CD8-positive, alpha-beta memory T cell (primary cell): Measurements from ENCODE around the gene NOP9. TPM values are rescaled to one million over a fixed set of nuclear protein-coding genes. Genes with fewer than 3 reads are reported as not detected.
"Not testable (repeated sequence)": the region's sequence is repeated elsewhere in the genome, so short reads cannot be mapped to it uniquely, and the experiment has no call there.

Source experiments
- CTCF ChIA-PET: fragments of 350-600 bp; sonication (Branson Sonifier 250); formaldehyde crosslinking; loops from one replicate; lab custom pipeline; 2021; ENCODE audit warnings: antibody characterized with exemption; lab: Charles Lee
- POLR2A ChIA-PET: fragments of 350-600 bp; sonication (Branson Sonifier 250); formaldehyde crosslinking; loops from one replicate; lab custom pipeline; 2021; ENCODE audit warnings: antibody characterized with exemption; lab: Charles Lee
- DNase-seq, 5 donors: peaks; one replicate each; pipeline versions ENCODE4 v3.0.0 to v3.0.0-alpha.2; 2020 to 2022; ENCODE audit warnings: mixed read lengths in 1 of 5
- H3K27ac ChIP-seq: one replicate; pipeline ENCODE4 v1.7.0; 2013; ENCODE audit warnings: low read depth, mild to moderate bottlenecking, low read length, moderate library complexity
- H3K27me3 ChIP-seq: 2 replicates; pipeline ENCODE4 v1.7.0; 2013; ENCODE audit warnings: low read length, mild to moderate bottlenecking; ENCODE audit not compliant: insufficient read depth, poor library complexity, severe bottlenecking
- H3K36me3 ChIP-seq: 2 replicates; pipeline ENCODE4 v1.7.0; 2013; ENCODE audit warnings: mild to moderate bottlenecking, low read length, moderate library complexity; ENCODE audit not compliant: insufficient read depth
- H3K4me1 ChIP-seq: 2 replicates; pipeline ENCODE4 v1.7.0; 2013; ENCODE audit warnings: mild to moderate bottlenecking, low read length, moderate library complexity; ENCODE audit not compliant: insufficient read depth
- H3K4me3 ChIP-seq: 2 replicates; pipeline ENCODE4 v1.7.0; 2013; ENCODE audit warnings: mild to moderate bottlenecking, low read length
- H3K9me3 ChIP-seq: 2 replicates; pipeline ENCODE4 v1.7.0; 2013; ENCODE audit warnings: mild to moderate bottlenecking, low read length
- H3K27ac Mint-ChIP-seq, 8 donors: one replicate each; pipeline ENCODE4 v1.8.0; 2020 to 2021; ENCODE audit warnings: mixed read lengths in 8 of 8, mild to moderate bottlenecking in 6 of 8, inconsistent platforms in 3 of 8, moderate library complexity in 3 of 8
- H3K27me3 Mint-ChIP-seq, 2 donors: one replicate each; pipeline ENCODE4 v1.8.0; 2020 to 2021; ENCODE audit warnings: mixed read lengths in 2 of 2, mild to moderate bottlenecking in 1 of 2, moderate library complexity in 1 of 2
- H3K36me3 Mint-ChIP-seq, 3 donors: one replicate each; pipeline ENCODE4 v1.8.0; 2020 to 2021; ENCODE audit warnings: mixed read lengths in 3 of 3, inconsistent platforms in 1 of 3, mild to moderate bottlenecking in 1 of 3
- H3K4me1 Mint-ChIP-seq, 3 donors: one replicate each; pipeline ENCODE4 v1.8.0; 2020 to 2021; ENCODE audit warnings: mixed read lengths in 3 of 3, inconsistent platforms in 1 of 3, mild to moderate bottlenecking in 1 of 3
- H3K4me3 Mint-ChIP-seq, 7 donors: one replicate each; pipeline ENCODE4 v1.8.0; 2020 to 2021; ENCODE audit warnings: mixed read lengths in 7 of 7, mild to moderate bottlenecking in 6 of 7, moderate library complexity in 4 of 7, inconsistent platforms in 2 of 7
- H3K9me3 Mint-ChIP-seq, 5 donors: one replicate each; pipeline ENCODE4 v1.8.0; 2020 to 2022; ENCODE audit warnings: mixed read lengths in 5 of 5, mild to moderate bottlenecking in 3 of 5, moderate library complexity in 2 of 5, inconsistent platforms in 1 of 5
- polyA plus RNA-seq: library from polyadenylated mRNA; unstranded; fragments of 300-500 nt; fragmentation: Illumina TruSeq; gene quantifications from one replicate; pipeline ENCODE4 v1.2.3, GENCODE V29; 2021
- total RNA-seq, 2 experiments: library from RNA; stranded (reverse); gene quantifications; one replicate each; pipeline ENCODE4 v1.2.3, GENCODE V29; 2021

The NOP9 gene
- total and polyA plus RNA-seq, 3 experiments from 2014 or later = 2.1 to 47.1 (median 44.1) TPM

- Histone ChIP-seq H3K4me1 (peaks cover 44% of the 10 kb centered on the region), H3K27me3 (no peaks in the 10 kb centered on the region), H3K27ac (no peak overlapping the region), H3K4me3 (no peak overlapping the region), H3K36me3 (no peaks in the 10 kb centered on the region), H3K9me3 (no peaks in the 10 kb centered on the region)
- peaks cover 49 to 56% (median 53%) of the 10 kb centered on the region in 3 donors for H3K4me1 Mint-ChIP-seq
- peak overlapping the region; percentile 25 to 93 (median 78) for H3K27ac Mint-ChIP-seq
- H3K9me3 Mint-ChIP-seq = no peaks in the 10 kb centered on the region
- peaks cover 4 to 12% of the 10 kb centered on the region in 2 donors for H3K27me3 Mint-ChIP-seq
- ChIA-PET CTCF (interaction anchor here (0.8 to 16.8 kb wide), 4 partner anchors 10 to 104 kb away, joined by 3 to 265 read pairs (median 6); partner anchors contain the start of genes CIDEB, DHRS1, LTB4R and LTB4R2), POLR2A (no interaction called here)
- H3K4me3 Mint-ChIP-seq = peak overlapping the region in 4 of 7 donors; percentile 15 to 61 (median 43)
- no peak for DNase-seq
- H3K36me3 Mint-ChIP-seq = no peaks in the 10 kb centered on the region
Measured at GRCh38 chr14:24327303-24327702, 27.7 kb downstream of the NOP9 start.

- H3K4me1 ChIP-seq = peaks cover 50% of the 10 kb centered on the region
- H3K27ac ChIP-seq, H3K9me3 ChIP-seq, H3K9me3 Mint-ChIP-seq, H3K4me3 ChIP-seq, POLR2A ChIA-PET, DNase-seq, H3K27me3 ChIP-seq, H3K36me3 Mint-ChIP-seq, H3K36me3 ChIP-seq: not testable (repeated sequence)
- CTCF ChIA-PET = interaction anchor here (1.0 to 16.8 kb wide), 4 partner anchors 12 to 104 kb away, joined by 3 to 265 read pairs (median 6); partner anchors contain the start of genes CIDEB, DHRS1, LTB4R and LTB4R2
- Mint-ChIP-seq H3K4me3 (peak overlapping the region in 1 of 7 donors; percentile 37), H3K4me1 (peaks cover 55 to 62% (median 56%) of the 10 kb centered on the region in 3 donors), H3K27ac (peak overlapping the region in 4 of 8 donors; percentile 36 to 83 (median 62)), H3K27me3 (peaks cover 5 to 15% of the 10 kb centered on the region in 2 donors)
Measured at GRCh38 chr14:24327914-24328313, 28.3 kb downstream of the NOP9 start.

GRCh38 chr14:24329073-24329663, 29.5 kb downstream of the NOP9 start:
- Histone ChIP-seq H3K27me3 (peaks cover 4% of the 10 kb centered on the region), H3K9me3 (no peaks in the 10 kb centered on the region), H3K4me1 (peaks cover 63% of the 10 kb centered on the region), H3K4me3 (no peak overlapping the region), H3K36me3 (no peaks in the 10 kb centered on the region), H3K27ac (no peak overlapping the region)
- POLR2A ChIA-PET = interaction anchor here (0.6 to 2.6 kb wide), 5 partner anchors 18 to 101 kb away, joined by 3 to 9 read pairs (median 4); partner anchors contain the start of genes KHNYN and LTB4R
- CTCF ChIA-PET = interaction anchor here (1.2 to 16.8 kb wide), 3 partner anchors 19 to 104 kb away, joined by 3 to 486 read pairs (median 265); partner anchors contain the start of genes CBLN3, CIDEB, DHRS1 and KHNYN
- peaks cover 66 to 73% (median 68%) of the 10 kb centered on the region in 3 donors for H3K4me1 Mint-ChIP-seq
- H3K27ac Mint-ChIP-seq = peak overlapping the region; percentile 46 to 93 (median 86)
- H3K36me3 Mint-ChIP-seq = no peaks in the 10 kb centered on the region
- H3K4me3 Mint-ChIP-seq = peak overlapping the region in 6 of 7 donors; percentile 27 to 78 (median 56)
- no peak for DNase-seq
- no peaks in the 10 kb centered on the region for H3K9me3 Mint-ChIP-seq
- peaks cover 12 to 15% of the 10 kb centered on the region in 2 donors for H3K27me3 Mint-ChIP-seq

- H3K4me1 ChIP-seq = peaks cover 69% of the 10 kb centered on the region
- no peaks in the 10 kb centered on the region for H3K36me3 ChIP-seq
- Mint-ChIP-seq H3K9me3 (no peaks in the 10 kb centered on the region), H3K27ac (peak overlapping the region; percentile 46 to 93 (median 86)), H3K36me3 (no peaks in the 10 kb centered on the region), H3K27me3 (peaks cover 14 to 16% of the 10 kb centered on the region in 2 donors), H3K4me1 (peaks cover 68 to 78% (median 71%) of the 10 kb centered on the region in 3 donors), H3K4me3 (peak overlapping the region; percentile 27 to 76 (median 57))
- peak in 4 of 5 donors; percentile 66 to 88 (median 78) for DNase-seq
- H3K4me3 ChIP-seq = no peak overlapping the region
- ChIA-PET CTCF (interaction anchor here (1.2 to 16.8 kb wide), 3 partner anchors 18 to 103 kb away, joined by 3 to 486 read pairs (median 265); partner anchors contain the start of genes CBLN3, CIDEB, DHRS1 and KHNYN), POLR2A (interaction anchor here (0.6 to 2.6 kb wide), 5 partner anchors 19 to 100 kb away, joined by 3 to 9 read pairs (median 4); partner anchors contain the start of genes KHNYN and LTB4R)
- peaks cover 10% of the 10 kb centered on the region for H3K27me3 ChIP-seq
- H3K27ac ChIP-seq = no peak overlapping the region
- H3K9me3 ChIP-seq = no peaks in the 10 kb centered on the region
Measured at GRCh38 chr14:24329736-24330135, 30.1 kb downstream of the NOP9 start.

- ChIA-PET POLR2A (interaction anchor here (0.5 to 2.6 kb wide), 2 partner anchors 20 to 110 kb away, joined by 3 to 9 read pairs; partner anchors contain the start of gene LTB4R), CTCF (interaction anchor here (1.4 to 16.8 kb wide), 5 partner anchors 24 to 115 kb away, joined by 5 to 486 read pairs (median 52); partner anchors contain the start of genes CBLN3, CIDEB, DHRS1 and KHNYN)
- Histone ChIP-seq H3K9me3 (no peaks in the 10 kb centered on the region), H3K4me1 (peaks cover 74% of the 10 kb centered on the region), H3K36me3 (no peaks in the 10 kb centered on the region), H3K4me3 (no peak overlapping the region), H3K27ac (no peak overlapping the region), H3K27me3 (peaks cover 17% of the 10 kb centered on the region)
- H3K27ac Mint-ChIP-seq = peak overlapping the region in 6 of 8 donors; percentile 44 to 91 (median 82)
- peaks cover 73 to 89% (median 79%) of the 10 kb centered on the region in 3 donors for H3K4me1 Mint-ChIP-seq
- H3K4me3 Mint-ChIP-seq = peak overlapping the region in 3 of 7 donors; percentile 23 to 63 (median 37)
- no peak for DNase-seq
- H3K27me3 Mint-ChIP-seq = peaks cover 21 to 22% of the 10 kb centered on the region in 2 donors
- H3K9me3 Mint-ChIP-seq = no peaks in the 10 kb centered on the region
- H3K36me3 Mint-ChIP-seq = peaks cover under 1 to 4% (median 1%) of the 10 kb centered on the region in 3 donors
Measured at GRCh38 chr14:24330973-24331674, 31.5 kb downstream of the NOP9 start.

- H3K27me3 Mint-ChIP-seq = peaks cover 21 to 27% of the 10 kb centered on the region in 2 donors
- POLR2A ChIA-PET = interaction anchor here (0.7 to 3.1 kb wide), 6 partner anchors 21 to 230 kb away, joined by 4 to 78 read pairs (median 11); partner anchors contain the start of genes CBLN3, KHNYN, LTB4R and TINF2
Measured at GRCh38 chr14:24331731-24332267, 32.1 kb downstream of the NOP9 start.

More at GRCh38 chr14:24331731-24332267, 32.1 kb downstream of the NOP9 start:
- no peaks in the 10 kb centered on the region for H3K9me3 Mint-ChIP-seq
- H3K27ac Mint-ChIP-seq = peak overlapping the region; percentile 15 to 91 (median 80)
- H3K9me3 ChIP-seq = no peaks in the 10 kb centered on the region
- peaks cover 73 to 92% (median 84%) of the 10 kb centered on the region in 3 donors for H3K4me1 Mint-ChIP-seq
- H3K27me3 ChIP-seq = peaks cover 17% of the 10 kb centered on the region
- peaks cover 5 to 11% (median 5%) of the 10 kb centered on the region in 3 donors for H3K36me3 Mint-ChIP-seq
- peak overlapping the region; percentile 63 to 86 (median 79) for H3K4me3 Mint-ChIP-seq
- H3K4me1 ChIP-seq = peaks cover 74% of the 10 kb centered on the region
- CTCF ChIA-PET = interaction anchor here (0.7 to 16.8 kb wide), 12 partner anchors 9 to 116 kb away, joined by 3 to 486 read pairs (median 16); partner anchors contain the start of genes CBLN3, CIDEB, DHRS1 and KHNYN
- no peak for DNase-seq
- H3K4me3 ChIP-seq = no peak overlapping the region
- H3K27ac ChIP-seq = no peak overlapping the region
- peaks cover under 1% of the 10 kb centered on the region for H3K36me3 ChIP-seq
